G401.6 (cell line): Measurements from ENCODE around the gene CDH5.

ENCODE experiments used
- FAIRE-seq: peaks from 2 replicates; lab custom pipeline; 2012; peaks lifted over from hg19 to GRCh38; lab: Jason Lieb, UNC

CDH5 gene

DNA sequence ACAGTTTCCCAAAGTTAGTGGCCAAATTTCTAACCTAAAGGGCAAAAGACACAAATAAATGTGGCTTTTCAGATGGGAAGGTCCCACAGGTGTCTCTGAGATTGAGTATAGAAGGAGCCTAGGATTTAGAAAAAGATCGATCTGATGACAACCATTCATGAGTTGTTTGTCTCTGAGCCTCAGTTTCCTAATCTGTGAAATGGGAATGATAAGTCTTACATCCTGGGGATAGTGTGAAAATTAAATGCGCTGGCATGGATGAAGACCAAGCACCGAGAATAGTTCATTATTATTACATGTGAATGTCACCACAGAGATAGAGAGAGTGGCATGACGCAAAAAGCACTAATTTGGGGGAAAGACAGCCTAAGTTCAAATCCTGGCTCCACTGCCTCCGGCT, 7.2 kb downstream of the CDH5 start:
- no peak for FAIRE-seq

DNA sequence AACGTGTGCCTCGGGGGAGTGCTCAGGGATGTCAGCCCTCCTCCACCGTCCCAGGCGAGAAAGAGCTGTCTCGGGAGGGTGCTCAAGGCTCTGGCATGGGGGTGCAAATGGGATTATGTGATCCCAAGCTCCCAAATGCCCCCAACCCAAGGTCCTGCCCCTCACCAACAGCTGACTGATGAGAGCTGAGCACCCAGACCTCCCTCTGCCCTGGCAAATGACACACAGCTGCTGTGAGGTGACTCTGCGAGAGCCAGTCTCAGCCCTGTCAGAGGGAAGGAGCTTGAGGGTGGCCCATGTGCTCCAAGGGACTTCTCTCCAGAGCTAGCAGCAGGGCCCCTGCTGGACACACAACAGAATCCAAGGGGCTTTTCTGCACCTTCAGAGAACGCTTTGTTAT, 7.7 kb downstream of the CDH5 start:
- no peak for FAIRE-seq

DNA sequence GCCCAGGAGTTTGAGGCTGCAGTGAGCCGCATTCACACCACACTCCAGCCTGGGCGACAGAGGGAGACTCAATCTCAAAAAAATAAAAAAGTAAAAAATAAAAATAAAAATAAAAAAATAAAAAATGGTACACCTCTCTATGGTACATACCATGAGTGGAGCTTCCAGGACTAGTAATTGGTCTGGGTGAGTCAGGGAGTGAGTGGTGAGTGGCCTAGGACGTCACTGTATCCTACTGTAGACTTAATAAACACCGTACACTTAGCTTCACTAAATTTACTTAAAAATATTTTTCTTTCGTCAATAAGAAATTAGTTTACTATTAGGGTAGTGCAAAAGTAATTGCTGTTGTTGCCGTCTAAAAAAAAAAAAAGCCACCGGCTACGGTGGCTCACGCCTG, 9.0 kb downstream of the CDH5 start:
- no peak for FAIRE-seq

DNA sequence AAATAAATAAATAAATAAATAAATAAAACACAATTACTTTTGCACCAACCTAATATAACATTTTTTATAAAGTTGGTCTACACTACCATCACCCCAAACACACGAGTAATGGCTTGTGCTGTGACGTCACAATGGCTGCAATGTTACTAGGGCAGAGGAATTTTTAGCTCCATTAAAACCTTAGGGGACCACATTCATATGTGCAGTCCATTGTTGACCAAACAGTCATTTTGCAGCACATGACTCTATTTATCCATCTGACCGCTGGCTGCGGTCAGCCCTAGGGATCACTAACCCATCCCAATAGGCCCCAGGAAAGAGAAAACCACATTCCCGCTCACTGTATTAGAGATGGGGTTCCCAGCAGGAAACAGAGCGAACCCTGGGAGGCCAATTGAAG, 9.6 kb downstream of the CDH5 start:
- FAIRE-seq: no peak

DNA sequence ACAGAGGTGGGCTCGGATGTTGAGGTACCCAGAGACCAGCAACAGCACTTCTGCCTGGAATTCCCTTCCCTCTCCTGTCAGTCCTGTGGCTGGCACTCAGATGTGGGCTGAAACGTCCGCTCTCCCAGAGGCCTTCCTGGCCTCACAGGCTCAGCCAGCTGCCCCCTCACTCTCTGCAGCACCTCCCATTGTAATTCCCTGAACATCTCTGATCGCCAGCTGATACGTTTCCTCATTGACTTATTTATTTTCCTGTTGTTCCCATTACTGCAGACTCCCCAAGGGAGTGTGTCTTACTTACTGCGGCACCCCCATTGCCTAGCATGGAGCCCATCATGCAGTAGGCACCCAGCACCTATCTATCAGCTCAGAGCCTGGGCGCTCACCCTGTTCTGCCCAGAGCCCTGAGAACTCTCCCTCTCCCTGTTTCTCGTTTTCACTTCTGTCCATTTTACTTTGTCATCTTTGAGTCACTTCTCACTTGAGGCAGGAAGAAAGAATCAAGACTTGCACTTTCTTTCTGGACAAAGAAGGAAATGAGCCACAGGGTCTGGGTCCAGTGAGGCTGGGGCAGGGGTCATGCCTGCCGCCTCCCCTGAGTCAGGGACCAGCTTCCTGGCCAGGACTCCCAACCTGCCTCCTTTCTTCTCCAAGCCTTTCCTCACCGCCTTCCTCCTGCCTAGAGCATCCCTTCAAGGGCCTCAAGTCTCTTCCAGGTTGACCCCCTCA, 10.2 kb downstream of the CDH5 start:
- no peak for FAIRE-seq

DNA sequence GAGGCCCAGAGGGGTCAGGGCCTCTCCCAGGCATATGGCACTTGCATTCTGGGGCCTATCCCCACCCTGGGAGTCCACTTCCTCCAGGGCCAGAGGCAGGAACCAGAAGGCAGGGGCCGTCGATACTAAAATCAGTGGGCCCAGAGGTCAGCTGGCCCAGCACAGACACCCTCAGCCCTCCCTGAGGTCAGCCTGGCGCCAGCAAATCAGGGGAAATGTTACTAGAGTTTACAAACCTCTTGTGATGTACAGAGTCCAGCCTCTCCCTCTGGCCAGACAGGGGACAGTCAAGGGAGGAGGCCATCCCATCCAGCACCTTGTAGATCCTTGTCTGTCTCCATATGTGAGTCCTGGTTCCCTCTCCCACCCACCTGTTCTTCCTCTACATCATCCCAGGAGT, 10.8 kb downstream of the CDH5 start:
- no peak for FAIRE-seq

DNA sequence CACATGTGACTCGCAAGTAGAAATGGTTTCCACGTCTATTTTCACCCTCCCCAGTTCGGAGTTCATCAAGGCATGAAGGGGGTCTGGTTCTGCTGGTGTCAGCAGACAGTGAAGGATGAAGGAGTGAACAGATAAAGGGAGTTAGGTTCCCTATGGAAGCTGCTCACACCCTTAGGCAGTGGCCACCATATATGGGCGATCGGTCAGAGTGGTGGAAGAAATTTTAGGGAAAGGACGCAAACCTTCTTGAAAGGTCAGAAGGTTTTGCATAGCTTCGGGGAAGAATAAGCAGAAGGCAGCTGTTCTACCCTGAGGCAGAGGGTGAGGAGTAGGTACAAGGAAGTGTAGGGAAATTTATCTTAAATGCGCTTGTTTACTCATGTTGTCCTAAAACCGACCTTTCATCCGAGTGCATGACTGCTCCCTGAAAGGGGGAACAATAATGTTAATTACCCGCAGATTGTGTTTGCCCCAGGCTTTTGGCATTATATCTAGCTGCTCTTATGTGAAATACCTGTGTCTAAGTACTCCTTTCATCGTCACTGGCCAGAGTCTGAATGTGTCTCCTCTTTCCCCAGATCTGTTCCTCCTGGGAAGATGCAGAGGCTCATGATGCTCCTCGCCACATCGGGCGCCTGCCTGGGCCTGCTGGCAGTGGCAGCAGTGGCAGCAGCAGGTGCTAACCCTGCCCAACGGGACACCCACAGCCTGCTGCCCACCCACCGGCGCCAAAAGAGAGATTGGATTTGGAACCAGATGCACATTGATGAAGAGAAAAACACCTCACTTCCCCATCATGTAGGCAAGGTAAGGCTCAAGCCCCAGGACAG, 12.5 kb downstream of the CDH5 start:
- FAIRE-seq: no peak

DNA sequence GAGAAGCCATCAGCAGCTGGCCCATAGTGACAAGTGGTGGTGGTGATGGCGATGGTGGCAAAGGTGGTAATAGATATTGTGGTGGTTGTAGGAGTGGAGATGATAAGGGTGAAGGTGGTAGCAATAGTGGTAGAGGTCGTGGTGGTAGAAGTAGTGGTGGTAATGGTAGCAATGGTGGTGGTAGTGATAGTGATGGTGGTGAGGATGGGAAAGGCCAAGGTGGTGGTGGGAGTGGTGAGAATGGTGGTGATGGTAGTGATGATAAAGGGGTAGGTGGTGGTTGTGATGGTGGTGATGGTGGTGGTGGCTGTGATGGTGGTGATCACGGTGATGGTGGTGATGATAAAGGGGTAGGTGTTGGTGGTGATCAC, 13.1 kb downstream of the CDH5 start:
- no peak for FAIRE-seq

DNA sequence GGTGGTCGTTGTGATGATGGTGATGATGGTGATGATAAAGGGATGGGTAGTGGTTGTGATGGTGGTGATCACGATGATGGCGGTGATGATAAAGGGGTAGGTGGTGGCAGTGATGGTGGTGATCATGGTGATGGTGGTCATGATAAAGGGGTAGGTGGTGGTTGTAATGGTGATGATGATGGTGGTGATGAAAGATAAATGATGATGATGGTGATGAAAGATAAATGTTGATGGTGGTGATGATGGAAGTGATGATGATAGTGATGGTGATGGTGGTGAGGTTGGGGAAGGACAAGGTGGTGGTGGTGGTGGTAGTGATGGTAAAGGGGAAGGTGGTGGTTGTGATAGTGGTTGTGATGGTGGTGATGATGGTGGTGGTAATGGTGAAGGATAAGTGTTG, 13.9 kb downstream of the CDH5 start:
- FAIRE-seq: no peak

DNA sequence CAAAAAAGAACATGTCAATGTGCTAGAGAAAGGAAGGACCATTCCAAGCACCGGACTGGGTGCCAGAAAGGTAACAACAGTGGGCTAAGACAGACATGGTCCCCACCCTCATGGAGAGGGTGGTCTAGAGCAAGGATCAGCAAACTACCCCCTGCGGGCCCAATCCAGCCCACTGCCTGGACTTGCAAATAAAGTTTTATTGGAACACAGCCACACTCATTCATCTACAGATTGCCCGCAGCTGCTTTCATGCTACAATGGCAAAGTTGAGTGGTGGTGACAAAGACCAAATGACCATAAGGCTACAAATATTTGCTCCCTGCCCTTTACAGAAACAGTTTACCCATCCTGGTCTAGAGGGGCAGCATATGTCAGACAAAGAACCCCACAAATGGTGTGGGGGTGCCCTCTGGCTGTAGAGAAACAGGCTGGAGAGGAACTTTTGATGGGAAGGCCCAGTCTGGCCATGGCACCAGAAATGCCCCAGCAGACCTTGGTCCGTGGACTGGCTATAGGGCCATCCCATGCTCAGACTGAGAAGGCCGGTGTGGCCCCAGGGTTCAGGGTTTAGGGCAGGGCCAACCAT, 15.2 kb downstream of the CDH5 start:
- FAIRE-seq: no peak

DNA sequence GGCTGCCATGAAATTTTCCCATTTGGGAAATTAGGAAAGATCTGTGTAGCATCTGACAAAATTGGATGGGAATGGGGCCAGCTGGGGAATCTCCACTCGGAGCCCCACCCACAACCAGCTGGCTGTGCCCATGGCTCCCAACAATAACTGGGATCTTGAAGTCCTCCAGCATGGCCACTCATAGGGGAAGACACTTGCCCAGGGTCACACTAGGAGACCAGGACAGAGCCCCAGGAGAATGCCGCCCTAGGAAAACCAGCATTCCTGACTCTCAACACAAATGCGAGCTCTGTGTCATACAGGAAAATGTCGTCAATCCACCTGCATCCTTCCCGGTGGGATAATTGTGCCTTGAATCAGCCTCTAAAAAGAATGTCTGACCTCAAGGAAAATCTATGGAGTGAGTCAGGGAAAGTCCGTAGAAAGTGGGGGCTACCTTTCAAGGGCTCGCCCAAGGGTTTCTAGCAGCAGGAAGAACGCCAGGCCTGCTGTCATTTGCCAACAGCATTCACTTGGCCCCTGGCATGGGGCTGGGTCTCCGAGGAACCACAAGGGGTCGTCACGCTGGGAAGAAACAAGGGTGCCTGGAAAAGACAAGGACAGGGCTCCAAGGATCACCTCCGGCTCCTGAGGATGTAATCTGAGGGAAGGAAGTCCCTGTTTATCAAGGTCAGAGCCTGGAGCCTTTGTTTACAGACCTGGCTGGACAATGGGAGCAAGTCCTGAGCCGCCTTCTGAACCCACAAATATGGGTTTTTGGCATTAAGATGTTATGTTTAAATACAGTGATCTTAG, 15.9 kb downstream of the CDH5 start:
- no peak for FAIRE-seq

DNA sequence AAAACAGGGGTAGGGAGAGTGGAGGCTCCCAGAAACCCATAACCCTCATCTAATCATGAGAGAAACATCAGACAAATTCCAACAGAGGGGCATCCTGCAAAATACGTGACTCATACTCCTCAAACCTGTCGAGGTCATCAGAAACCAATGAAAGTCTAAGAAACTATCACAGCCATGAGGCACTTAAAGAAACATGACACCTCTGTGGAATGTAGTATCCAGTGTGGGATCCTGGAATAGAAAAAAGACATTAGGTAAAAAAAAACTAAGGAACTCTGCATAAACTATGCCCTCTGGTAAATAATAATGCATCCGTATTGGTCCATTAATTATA, 16.4 kb downstream of the CDH5 start:
- no peak for FAIRE-seq

DNA sequence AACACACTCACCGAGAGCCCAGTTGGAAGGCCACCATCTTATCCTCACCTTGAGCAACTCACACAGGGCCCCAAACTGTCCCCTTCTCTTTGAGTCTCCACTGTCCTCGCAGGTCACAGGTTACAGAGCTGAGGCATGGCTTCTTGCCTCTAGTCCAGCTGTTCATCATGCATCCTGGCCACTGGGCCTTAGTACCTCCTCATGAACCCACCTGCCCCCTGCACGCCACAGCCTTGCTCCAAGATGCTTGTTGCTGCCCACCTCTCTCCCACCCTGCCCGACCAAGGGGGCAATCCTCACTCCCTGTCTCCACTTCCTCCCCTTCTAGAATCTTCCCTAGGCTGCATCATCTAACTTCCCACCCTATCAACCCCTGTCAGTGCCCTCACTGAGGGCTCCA, 17.1 kb downstream of the CDH5 start:
- FAIRE-seq: no peak

DNA sequence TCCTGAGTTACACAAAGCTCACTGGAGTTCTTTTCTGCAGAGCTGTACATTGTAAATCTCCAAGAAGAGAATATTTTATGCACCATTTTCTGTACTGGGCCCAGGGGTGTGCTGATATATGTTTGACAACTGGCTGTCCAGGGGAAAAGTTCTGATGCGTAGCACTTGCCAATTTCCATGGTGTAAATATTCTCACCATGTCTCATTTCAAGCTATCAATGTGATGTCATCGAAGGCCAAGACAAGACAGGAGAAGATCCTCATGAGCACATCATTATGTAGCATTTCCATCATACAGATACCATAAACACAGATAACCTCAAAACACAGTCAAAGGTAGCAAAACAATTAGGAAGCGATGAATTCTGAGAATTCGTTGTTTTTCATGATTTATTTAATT, 18.9 kb downstream of the CDH5 start:
- no peak for FAIRE-seq

DNA sequence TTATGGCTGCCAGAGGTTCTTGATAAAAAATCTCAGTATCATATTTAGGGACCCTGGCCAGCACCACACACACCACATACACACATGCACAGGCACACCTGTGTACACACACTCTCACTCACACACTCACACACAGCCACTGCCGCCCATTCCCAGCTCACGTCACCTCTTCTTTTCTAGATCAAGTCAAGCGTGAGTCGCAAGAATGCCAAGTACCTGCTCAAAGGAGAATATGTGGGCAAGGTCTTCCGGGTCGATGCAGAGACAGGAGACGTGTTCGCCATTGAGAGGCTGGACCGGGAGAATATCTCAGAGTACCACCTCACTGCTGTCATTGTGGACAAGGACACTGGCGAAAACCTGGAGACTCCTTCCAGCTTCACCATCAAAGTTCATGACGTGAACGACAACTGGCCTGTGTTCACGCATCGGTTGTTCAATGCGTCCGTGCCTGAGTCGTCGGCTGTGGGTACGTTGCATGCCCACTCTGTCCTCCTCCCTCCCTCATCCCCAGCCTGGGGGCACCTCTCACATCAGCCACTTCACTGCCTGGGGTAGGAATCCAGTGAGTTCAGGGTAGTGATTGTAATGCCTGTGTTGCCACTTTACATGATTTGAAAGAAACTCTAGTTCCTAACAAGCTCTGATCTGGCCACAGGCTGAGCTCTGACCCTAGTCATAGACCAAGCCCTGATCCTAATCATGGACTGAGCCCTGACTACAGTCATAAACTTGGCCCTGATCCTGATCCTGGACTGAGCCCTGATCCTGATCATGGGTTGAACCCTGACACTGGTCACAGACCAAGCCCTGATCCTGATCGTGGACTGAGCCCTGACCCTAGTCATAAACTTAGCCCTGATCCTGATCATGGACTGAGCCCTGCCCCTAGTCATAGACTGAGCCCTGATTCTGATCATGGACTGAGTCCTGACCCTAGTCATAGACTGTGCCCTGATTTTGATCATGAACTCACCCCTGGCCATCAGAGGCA, 20.4 kb downstream of the CDH5 start:
- FAIRE-seq: no peak

DNA sequence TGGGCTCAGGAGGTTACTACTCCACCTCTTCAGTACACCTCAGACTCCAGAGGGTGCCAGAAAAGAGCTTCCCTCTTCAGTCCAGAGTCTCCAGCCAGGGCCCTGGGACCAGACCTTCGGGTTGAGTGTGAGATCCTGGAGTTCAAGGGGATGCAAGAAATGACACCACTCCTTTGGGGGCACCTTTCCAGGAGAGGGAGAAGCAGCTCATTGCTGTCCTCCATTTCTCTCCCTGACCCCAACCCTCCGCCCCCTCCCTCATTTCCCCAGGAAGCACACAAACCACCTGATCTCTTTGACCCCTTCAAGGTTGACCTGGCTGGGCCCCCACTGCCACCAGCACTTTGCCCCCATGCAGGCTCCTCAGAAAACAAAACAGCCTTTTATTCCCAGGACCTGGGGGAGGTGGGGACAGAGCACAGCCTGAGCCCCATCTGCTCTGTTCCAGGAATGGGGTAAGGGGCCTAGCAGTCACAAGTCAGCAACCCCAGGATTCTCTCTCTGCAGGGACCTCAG, 21.4 kb downstream of the CDH5 start:
- no peak for FAIRE-seq

DNA sequence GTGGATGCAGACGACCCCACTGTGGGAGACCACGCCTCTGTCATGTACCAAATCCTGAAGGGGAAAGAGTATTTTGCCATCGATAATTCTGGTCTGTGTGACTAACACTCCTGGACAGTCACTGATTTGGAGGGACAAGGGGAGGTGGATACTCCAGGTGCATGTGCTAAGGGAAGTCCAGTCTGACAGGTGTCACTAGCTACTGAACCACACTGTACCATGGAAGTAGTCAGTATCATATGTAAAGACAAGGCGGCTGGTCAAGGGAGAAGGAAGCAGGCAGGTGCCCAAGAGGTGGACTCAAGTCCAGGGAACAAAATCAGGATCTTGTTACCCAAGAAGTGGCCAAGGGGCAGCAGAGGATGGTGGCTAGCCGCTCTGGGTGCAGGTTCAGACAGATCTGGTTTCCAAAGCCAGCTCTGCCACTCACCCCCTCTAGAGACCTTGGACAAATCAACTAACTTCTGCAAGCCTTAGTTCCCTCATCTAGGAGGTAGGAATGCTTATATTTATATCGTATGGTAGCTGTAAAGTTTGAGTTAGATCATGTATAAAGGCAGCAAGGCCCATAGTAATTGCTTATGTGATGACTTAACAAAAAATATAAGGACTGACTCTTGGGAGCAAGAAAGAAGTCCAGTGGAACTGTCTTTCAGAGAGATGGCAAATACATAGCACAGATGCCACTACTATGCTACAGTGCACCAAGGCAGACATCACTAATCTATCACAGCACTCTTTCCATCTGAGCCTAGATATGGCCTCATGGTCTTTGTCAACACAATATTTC, 22.1 kb downstream of the CDH5 start:
- no peak for FAIRE-seq

DNA sequence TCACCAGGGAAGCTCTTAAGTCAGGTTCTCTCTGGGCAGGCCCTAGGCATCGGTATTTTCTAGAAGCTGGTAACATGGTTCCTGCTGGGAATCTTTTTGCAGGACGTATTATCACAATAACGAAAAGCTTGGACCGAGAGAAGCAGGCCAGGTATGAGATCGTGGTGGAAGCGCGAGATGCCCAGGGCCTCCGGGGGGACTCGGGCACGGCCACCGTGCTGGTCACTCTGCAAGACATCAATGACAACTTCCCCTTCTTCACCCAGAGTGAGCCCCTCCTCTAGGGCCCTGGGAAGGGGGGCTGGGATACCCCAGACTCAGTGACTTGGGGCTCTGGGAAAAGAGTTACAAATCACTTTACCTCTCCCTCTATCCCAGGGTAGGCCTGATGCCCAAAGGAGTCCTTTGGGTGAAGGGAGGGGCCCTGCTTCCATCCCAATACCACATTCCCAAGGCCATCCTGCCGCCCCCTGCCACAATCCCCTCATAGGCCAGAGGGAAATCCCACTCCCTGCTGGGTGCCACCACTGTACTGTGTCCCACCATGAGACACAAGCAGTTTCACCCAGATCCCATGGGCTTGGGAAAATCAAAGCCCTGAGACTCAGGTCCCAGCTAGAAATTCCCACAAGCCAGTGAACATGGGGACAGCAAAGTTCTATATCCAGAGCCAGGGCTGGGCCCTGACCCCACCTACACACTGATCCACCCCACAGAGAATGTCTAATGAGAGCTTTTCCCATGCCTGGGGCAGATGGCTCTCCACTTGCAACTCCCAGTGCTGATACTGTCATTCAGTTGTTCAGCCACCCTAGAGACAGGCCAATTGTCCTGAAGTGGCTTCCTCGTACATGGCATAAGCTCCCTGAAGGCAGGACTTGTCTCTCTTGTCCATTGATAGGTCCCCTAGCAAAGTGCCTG, 23.0 kb downstream of the CDH5 start:
- no peak for FAIRE-seq

DNA sequence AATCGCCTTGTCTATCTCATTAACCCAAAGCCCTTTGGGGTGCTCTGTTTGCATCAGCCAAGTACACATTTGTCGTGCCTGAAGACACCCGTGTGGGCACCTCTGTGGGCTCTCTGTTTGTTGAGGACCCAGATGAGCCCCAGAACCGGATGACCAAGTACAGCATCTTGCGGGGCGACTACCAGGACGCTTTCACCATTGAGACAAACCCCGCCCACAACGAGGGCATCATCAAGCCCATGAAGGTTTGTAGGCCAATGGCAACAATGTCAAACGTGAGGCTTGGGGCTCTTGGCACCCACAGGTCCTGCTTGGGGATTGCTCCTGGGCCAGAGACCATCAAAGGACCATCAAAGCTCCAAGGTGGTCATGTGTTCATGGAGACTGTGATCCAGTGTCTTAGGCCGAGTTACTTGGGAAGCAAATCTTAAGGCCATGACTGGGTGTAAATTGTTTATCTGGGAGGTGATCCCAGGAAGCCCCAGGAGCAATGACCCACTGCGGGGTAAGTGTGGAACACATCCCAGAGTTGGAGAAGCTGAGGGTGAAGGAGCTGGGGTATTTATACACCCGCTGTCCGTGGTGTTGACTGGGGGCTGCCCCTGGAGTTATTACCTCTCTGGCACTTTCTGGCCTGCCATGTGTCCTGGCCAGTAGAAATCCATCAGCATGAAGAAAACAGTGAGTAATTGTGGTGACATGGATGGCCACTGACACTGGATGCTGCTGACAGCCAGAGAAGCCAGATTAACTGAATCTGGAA, 24.0 kb downstream of the CDH5 start:
- FAIRE-seq: no peak
